Measurements from ENCODE around the gene LUZP2.

DNA sequence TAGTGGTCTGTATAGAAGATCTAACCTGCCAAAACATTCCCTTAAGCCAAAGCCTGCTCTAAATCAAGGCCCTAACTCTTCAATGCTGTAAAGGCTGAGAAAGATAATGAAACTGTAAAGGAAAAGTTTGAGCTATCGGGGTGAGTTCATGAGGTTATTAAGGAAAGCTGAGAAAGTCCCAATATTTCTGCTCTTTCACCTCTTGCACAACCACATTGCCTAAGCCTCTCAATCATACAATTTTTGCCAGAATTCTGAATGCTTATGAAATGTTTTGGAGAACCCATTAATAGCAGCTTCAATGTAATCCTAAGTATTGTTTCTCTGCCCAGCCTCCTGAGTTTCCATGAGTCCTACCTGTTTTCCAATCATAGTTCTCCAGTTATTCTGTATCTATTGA is 373.2 kb downstream of the LUZP2 start:
- no peak for TF ChIP-seq CTCF (IDR thresholded peaks at IDR 0.05)
- TF ChIP-seq POLR2A (IDR thresholded peaks at IDR 0.05): no peak
- no peak for TF ChIP-seq POLR2AphosphoS5 (IDR thresholded peaks at IDR 0.05)
- no peak for TF ChIP-seq EP300 (IDR thresholded peaks at IDR 0.05)

Data from gastroesophageal sphincter (tissue), 3 donors.